Measurements from ENCODE around the gene OLA1. TPM values are rescaled to one million over a fixed set of nuclear protein-coding genes. Genes with fewer than 3 reads are reported as not detected.
A peak's percentile ranks its signal among the peaks of the same experiment; 100 is the strongest.

OLA1 gene
- total and polyA plus RNA-seq, 9 of the 15 experiments (the other 6 are each of a cell fraction or from before 2014, with no cell fraction given): 208 to 353 (median 225) TPM

DNA sequence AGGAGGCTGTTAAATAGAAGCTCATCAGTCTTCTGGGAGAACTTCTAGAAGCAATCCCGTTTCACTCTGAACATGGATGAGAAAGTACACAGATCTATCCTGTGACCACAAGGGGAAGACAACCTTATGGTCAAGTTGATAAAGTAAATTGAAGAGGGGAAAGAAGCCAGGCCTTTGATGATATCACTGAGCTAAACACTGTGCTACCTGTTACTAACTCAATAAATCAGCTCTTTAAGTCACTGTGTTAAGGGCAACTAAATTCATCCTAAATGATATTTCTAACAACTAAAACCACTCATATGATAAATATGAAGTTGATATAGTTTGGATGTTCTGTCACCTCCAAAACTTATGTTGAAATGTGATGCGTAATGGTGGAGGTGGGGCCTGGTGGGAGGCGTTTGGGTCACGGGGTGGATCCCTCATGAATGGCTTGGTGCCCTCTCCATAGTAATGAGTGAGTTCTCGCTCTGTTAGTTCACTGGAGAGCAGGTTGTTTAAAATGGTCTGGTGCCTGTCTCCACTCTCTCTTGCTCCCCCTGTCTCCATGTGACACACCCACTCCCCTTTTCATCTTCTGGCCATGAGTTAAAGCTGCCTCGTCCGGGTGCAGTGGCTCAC lies 23.6 kb downstream of the OLA1 start (continued):
- TF ChIP-seq, protein P1, sequence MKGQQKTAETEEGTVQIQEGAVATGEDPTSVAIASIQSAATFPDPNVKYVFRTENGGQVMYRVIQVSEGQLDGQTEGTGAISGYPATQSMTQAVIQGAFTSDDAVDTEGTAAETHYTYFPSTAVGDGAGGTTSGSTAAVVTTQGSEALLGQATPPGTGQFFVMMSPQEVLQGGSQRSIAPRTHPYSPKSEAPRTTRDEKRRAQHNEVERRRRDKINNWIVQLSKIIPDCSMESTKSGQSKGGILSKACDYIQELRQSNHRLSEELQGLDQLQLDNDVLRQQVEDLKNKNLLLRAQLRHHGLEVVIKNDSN (CRISPR knock-in tag; IDR thresholded peaks at IDR 0.05): peak; percentile 69
- TF ChIP-seq DPF2 (IDR thresholded peaks at IDR 0.05) (peak; percentile 80), ZKSCAN3 (CRISPR knock-in tag; IDR thresholded peaks at IDR 0.05) (no peak), MEF2A (IDR thresholded peaks at IDR 0.05; ENCODE audit: control insufficient read depth, low read depth, low read length) (no peak), TCF3 (CRISPR knock-in tag; IDR thresholded peaks at IDR 0.05) (peak; percentile 79), JUND (IDR thresholded peaks at IDR 0.05; ENCODE audit: borderline replicate concordance, low read depth, low read length) (peak; percentile 28; the same call in 1 of the 2 replicates), JUND (tag; IDR thresholded peaks at IDR 0.05; ENCODE audit: borderline replicate concordance, low read depth, low read length) (no peak), CTBP1 (IDR thresholded peaks at IDR 0.05; ENCODE audit: borderline replicate concordance) (peak; percentile 26; the same call in 1 of the 2 replicates), ZNF239 (CRISPR knock-in tag; IDR thresholded peaks at IDR 0.05) (no peak)
- TF ChIP-seq, protein P2, sequence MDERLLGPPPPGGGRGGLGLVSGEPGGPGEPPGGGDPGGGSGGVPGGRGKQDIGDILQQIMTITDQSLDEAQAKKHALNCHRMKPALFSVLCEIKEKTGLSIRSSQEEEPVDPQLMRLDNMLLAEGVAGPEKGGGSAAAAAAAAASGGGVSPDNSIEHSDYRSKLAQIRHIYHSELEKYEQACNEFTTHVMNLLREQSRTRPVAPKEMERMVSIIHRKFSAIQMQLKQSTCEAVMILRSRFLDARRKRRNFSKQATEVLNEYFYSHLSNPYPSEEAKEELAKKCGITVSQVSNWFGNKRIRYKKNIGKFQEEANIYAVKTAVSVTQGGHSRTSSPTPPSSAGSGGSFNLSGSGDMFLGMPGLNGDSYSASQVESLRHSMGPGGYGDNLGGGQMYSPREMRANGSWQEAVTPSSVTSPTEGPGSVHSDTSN (CRISPR knock-in tag; IDR thresholded peaks at IDR 0.05; ENCODE audit: low read depth): no peak
- TF ChIP-seq, protein P2 (tag; conservative IDR thresholded peaks at IDR 0.05; ENCODE audit: low read depth): 0 out of 2 replicates have a peak, but pooled peaks have one; percentile 49
- TF ChIP-seq, protein P3, sequence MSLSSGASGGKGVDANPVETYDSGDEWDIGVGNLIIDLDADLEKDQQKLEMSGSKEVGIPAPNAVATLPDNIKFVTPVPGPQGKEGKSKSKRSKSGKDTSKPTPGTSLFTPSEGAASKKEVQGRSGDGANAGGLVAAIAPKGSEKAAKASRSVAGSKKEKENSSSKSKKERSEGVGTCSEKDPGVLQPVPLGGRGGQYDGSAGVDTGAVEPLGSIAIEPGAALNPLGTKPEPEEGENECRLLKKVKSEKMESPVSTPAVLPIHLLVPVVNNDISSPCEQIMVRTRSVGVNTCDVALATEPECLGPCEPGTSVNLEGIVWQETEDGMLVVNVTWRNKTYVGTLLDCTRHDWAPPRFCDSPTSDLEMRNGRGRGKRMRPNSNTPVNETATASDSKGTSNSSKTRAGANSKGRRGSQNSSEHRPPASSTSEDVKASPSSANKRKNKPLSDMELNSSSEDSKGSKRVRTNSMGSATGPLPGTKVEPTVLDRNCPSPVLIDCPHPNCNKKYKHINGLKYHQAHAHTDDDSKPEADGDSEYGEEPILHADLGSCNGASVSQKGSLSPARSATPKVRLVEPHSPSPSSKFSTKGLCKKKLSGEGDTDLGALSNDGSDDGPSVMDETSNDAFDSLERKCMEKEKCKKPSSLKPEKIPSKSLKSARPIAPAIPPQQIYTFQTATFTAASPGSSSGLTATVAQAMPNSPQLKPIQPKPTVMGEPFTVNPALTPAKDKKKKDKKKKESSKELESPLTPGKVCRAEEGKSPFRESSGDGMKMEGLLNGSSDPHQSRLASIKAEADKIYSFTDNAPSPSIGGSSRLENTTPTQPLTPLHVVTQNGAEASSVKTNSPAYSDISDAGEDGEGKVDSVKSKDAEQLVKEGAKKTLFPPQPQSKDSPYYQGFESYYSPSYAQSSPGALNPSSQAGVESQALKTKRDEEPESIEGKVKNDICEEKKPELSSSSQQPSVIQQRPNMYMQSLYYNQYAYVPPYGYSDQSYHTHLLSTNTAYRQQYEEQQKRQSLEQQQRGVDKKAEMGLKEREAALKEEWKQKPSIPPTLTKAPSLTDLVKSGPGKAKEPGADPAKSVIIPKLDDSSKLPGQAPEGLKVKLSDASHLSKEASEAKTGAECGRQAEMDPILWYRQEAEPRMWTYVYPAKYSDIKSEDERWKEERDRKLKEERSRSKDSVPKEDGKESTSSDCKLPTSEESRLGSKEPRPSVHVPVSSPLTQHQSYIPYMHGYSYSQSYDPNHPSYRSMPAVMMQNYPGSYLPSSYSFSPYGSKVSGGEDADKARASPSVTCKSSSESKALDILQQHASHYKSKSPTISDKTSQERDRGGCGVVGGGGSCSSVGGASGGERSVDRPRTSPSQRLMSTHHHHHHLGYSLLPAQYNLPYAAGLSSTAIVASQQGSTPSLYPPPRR (CRISPR knock-in tag; IDR thresholded peaks at IDR 0.05; ENCODE audit: borderline replicate concordance): no peak
- TF ChIP-seq, protein P4, sequence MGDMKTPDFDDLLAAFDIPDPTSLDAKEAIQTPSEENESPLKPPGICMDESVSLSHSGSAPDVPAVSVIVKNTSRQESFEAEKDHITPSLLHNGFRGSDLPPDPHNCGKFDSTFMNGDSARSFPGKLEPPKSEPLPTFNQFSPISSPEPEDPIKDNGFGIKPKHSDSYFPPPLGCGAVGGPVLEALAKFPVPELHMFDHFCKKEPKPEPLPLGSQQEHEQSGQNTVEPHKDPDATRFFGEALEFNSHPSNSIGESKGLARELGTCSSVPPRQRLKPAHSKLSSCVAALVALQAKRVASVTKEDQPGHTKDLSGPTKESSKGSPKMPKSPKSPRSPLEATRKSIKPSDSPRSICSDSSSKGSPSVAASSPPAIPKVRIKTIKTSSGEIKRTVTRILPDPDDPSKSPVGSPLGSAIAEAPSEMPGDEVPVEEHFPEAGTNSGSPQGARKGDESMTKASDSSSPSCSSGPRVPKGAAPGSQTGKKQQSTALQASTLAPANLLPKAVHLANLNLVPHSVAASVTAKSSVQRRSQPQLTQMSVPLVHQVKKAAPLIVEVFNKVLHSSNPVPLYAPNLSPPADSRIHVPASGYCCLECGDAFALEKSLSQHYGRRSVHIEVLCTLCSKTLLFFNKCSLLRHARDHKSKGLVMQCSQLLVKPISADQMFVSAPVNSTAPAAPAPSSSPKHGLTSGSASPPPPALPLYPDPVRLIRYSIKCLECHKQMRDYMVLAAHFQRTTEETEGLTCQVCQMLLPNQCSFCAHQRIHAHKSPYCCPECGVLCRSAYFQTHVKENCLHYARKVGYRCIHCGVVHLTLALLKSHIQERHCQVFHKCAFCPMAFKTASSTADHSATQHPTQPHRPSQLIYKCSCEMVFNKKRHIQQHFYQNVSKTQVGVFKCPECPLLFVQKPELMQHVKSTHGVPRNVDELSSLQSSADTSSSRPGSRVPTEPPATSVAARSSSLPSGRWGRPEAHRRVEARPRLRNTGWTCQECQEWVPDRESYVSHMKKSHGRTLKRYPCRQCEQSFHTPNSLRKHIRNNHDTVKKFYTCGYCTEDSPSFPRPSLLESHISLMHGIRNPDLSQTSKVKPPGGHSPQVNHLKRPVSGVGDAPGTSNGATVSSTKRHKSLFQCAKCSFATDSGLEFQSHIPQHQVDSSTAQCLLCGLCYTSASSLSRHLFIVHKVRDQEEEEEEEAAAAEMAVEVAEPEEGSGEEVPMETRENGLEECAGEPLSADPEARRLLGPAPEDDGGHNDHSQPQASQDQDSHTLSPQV (IDR thresholded peaks at IDR 0.05): 0 out of 2 replicates have a peak, but pooled peaks have one; percentile 15

Measured in K562 (cell line).